Measurements from ENCODE around the gene CNKSR2.

CNKSR2 gene

GRCh38 chrX:21374994-21375707, 933 bp downstream of the CNKSR2 start:
- in situ Hi-C loops (cut with HindIII; ENCODE audit: low sequenced_read_pairs), result no loop called here
- no peak for TF ChIP-seq CTCF (IDR thresholded peaks at IDR 0.05; ENCODE audit: low read depth, low read length, missing control alignments)
- DNase-seq (ENCODE audit: low read depth), result no peak
- H3K4me3 ChIP-seq (ENCODE audit: low read depth, low read length), result peak overlapping the region; percentile 54

GRCh38 chrX:21375708-21376009, 1.4 kb downstream of the CNKSR2 start:
- peak overlapping the region; percentile 54 for H3K4me3 ChIP-seq (ENCODE audit: low read depth, low read length)
- in situ Hi-C loops (cut with HindIII; ENCODE audit: low sequenced_read_pairs), result no loop called here
- no peak for DNase-seq (ENCODE audit: low read depth)
- peak; percentile 30 for TF ChIP-seq CTCF (IDR thresholded peaks at IDR 0.05; ENCODE audit: low read depth, low read length, missing control alignments)

DNA sequence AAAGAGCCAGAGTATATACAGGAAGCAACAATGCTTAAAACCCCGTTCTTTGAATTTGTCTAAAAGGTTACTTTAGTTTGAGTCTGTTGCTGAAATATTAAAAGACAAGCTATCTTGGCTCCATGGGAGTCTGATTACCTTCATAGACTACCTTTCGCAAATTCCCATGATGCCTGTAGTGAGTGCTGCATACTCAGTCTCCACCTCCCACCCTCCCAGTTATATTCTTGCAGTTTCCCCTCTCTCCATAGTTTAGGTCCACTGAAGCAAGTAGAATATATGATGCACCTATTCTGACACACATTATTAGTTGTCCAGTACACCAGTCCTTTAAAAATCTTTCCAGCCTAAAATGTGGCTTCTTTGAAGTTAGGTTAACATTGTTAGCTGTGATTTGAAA, 2.4 kb downstream of the CNKSR2 start:
- in situ Hi-C loops (cut with HindIII; ENCODE audit: low sequenced_read_pairs), result no loop called here
- no peak for DNase-seq (ENCODE audit: low read depth)
- H3K4me3 ChIP-seq (ENCODE audit: low read depth, low read length), result no peak overlapping the region
- no peak for TF ChIP-seq CTCF (IDR thresholded peaks at IDR 0.05; ENCODE audit: low read depth, low read length, missing control alignments)

GRCh38 chrX:21379991-21380390, 5.8 kb downstream of the CNKSR2 start:
- no peak overlapping the region for H3K4me3 ChIP-seq (ENCODE audit: low read depth, low read length)
- no peak for TF ChIP-seq CTCF (IDR thresholded peaks at IDR 0.05; ENCODE audit: low read depth, low read length, missing control alignments)
- no peak for DNase-seq (ENCODE audit: low read depth)
- in situ Hi-C loops (cut with HindIII; ENCODE audit: low sequenced_read_pairs), result no loop called here

GRCh38 chrX:21382715-21383114, 8.5 kb downstream of the CNKSR2 start:
- DNase-seq (ENCODE audit: low read depth), result no peak

GRCh38 chrX:21383546-21383945, 9.3 kb downstream of the CNKSR2 start:
- in situ Hi-C loops (cut with HindIII; ENCODE audit: low sequenced_read_pairs), result no loop called here
- no peak for DNase-seq (ENCODE audit: low read depth)
- TF ChIP-seq CTCF (IDR thresholded peaks at IDR 0.05; ENCODE audit: low read depth, low read length, missing control alignments), result no peak
- no peak overlapping the region for H3K4me3 ChIP-seq (ENCODE audit: low read depth, low read length)

More at GRCh38 chrX:21382715-21383114, 8.5 kb downstream of the CNKSR2 start:
- no peak overlapping the region for H3K4me3 ChIP-seq (ENCODE audit: low read depth, low read length)
- TF ChIP-seq CTCF (IDR thresholded peaks at IDR 0.05; ENCODE audit: low read depth, low read length, missing control alignments), result peak; percentile 15
- in situ Hi-C loops (cut with HindIII; ENCODE audit: low sequenced_read_pairs), result no loop called here

All from astrocyte of the cerebellum (primary cell).